Tibial artery (tissue), 4 donors: ENCODE data around the gene ST3GAL2.
"Not testable (repeated sequence)": the region's sequence is repeated elsewhere in the genome, so short reads cannot be mapped to it uniquely, and the experiment has no call there.

Experiments used
- DNase-seq, 2 donors: peaks; one replicate each; pipeline ENCODE4 v3.0.0-alpha.2; 2019
- H3K27ac ChIP-seq, 2 donors: fragments of 200-600 bp; sonication (generic) in 1 of 2; 1 replicate in 1 of 2; 2 replicates in 1 of 2; pipeline ENCODE4 v1.5.1; 2018 to 2019; ENCODE audit warnings: mild to moderate bottlenecking in 1 of 2
- H3K27me3 ChIP-seq, 2 donors: fragments of 200-600 bp; sonication (generic) in 1 of 2; one replicate each; pipeline versions ENCODE4 v1.5.1 to v1.6.0; 2016 to 2019
- H3K36me3 ChIP-seq, 3 donors: fragments of 200-600 bp; sonication (generic) in 2 of 3; one replicate each; pipeline ENCODE4 v1.5.1; 2016 to 2019; ENCODE audit warnings: mild to moderate bottlenecking in 2 of 3
- H3K4me1 ChIP-seq, 4 donors: fragments of 200-600 bp; sonication (generic) in 2 of 4; 1 replicate in 3 of 4; 2 replicates in 1 of 4; pipeline ENCODE4 v1.5.1; 2016 to 2019
- H3K4me3 ChIP-seq, 2 donors: fragments of 200-600 bp; sonication (generic) in 1 of 2; 1 replicate in 1 of 2; 2 replicates in 1 of 2; pipeline ENCODE4 v1.5.1; 2018 to 2019; ENCODE audit warnings: mild to moderate bottlenecking in 2 of 2
- H3K9me3 ChIP-seq, 3 donors: fragments of 200-600 bp; sonication (generic) in 1 of 3; one replicate each; pipeline ENCODE4 v1.5.1; 2016 to 2019
- CTCF ChIP-seq, 2 experiments: fragments of 200-600 bp in 1 of 2; fragments of 450-650 bp in 1 of 2; IDR thresholded peaks; one replicate each; pipeline ENCODE4 v1.5.1; 2017 to 2019; ENCODE audit warnings: antibody characterized with exemption in 2 of 2, mild to moderate bottlenecking in 1 of 2, moderate library complexity in 1 of 2
- intact Hi-C: fragments of 100-400 bp; cut with DNase I; formaldehyde crosslinking; loops from one replicate; pipeline ENCODE4 v1.15.0; 2023; ENCODE audit warnings: low total_unique reads

The ST3GAL2 gene

GRCh38 chr16:70391446-70391845 is 47.5 kb downstream of the ST3GAL2 start:
- Histone ChIP-seq H3K4me3 (no peak overlapping the region), H3K36me3 (peaks cover 11 to 38% (median 29%) of the 10 kb centered on the region in 3 donors), H3K9me3 (no peaks in the 10 kb centered on the region), H3K27ac (no peak overlapping the region), H3K27me3 (no peaks in the 10 kb centered on the region), H3K4me1 (peaks cover 0 to 8% (median 6%) of the 10 kb centered on the region in 4 donors)
- no peak for DNase-seq
- intact Hi-C loops = no loop called here
- no peak for TF ChIP-seq CTCF (IDR thresholded peaks at IDR 0.05)

- peaks cover 11 to 36% (median 29%) of the 10 kb centered on the region in 3 donors for H3K36me3 ChIP-seq
- no peak for DNase-seq
- H3K27me3 ChIP-seq = no peaks in the 10 kb centered on the region
- H3K27ac ChIP-seq = no peak overlapping the region
- H3K4me3 ChIP-seq = no peak overlapping the region
- intact Hi-C loops = no loop called here
- H3K4me1 ChIP-seq = peaks cover 0 to 8% (median 6%) of the 10 kb centered on the region in 4 donors
- H3K9me3 ChIP-seq = no peaks in the 10 kb centered on the region
- no peak for TF ChIP-seq CTCF (IDR thresholded peaks at IDR 0.05)
Measured at GRCh38 chr16:70390774-70391173, 48.1 kb downstream of the ST3GAL2 start.

GRCh38 chr16:70388006-70388680 is 50.8 kb downstream of the ST3GAL2 start:
- TF ChIP-seq CTCF (IDR thresholded peaks at IDR 0.05) = no peak
- Histone ChIP-seq H3K27me3 (no peaks in the 10 kb centered on the region), H3K4me1 (peaks cover 0 to 8% (median 6%) of the 10 kb centered on the region in 4 donors), H3K4me3 (no peak overlapping the region), H3K27ac (no peak overlapping the region), H3K9me3 (no peaks in the 10 kb centered on the region), H3K36me3 (peaks cover 11 to 29% (median 27%) of the 10 kb centered on the region in 3 donors)
- no peak for DNase-seq
- intact Hi-C loops = no loop called here

GRCh38 chr16:70386289-70386986 is 52.5 kb downstream of the ST3GAL2 start:
- H3K9me3 ChIP-seq, H3K27me3 ChIP-seq, H3K27ac ChIP-seq, H3K4me3 ChIP-seq, H3K4me1 ChIP-seq, intact Hi-C loops, DNase-seq: not testable (repeated sequence)
- H3K36me3 ChIP-seq = peaks cover 11 to 29% (median 27%) of the 10 kb centered on the region in 3 donors

GRCh38 chr16:70383421-70383960 is 55.4 kb downstream of the ST3GAL2 start:
- Histone ChIP-seq H3K36me3 (peaks cover 10 to 26% (median 20%) of the 10 kb centered on the region in 3 donors), H3K4me3 (no peak overlapping the region), H3K27ac (no peak overlapping the region), H3K27me3 (no peaks in the 10 kb centered on the region), H3K4me1 (peaks cover 0 to 14% (median 10%) of the 10 kb centered on the region in 4 donors), H3K9me3 (no peaks in the 10 kb centered on the region)
- no peak for DNase-seq
- intact Hi-C loops = loop anchor here (2.0 to 5.0 kb wide), 2 partner anchors 57 to 74 kb away; no protein-coding TSS in a partner anchor
- no peak for TF ChIP-seq CTCF (IDR thresholded peaks at IDR 0.05)
